ENCODE data around the gene STK39. TPM values are rescaled to one million over a fixed set of nuclear protein-coding genes. Genes with fewer than 3 reads are reported as not detected.

The STK39 gene
- total RNA-seq, 4 donors from 2014 or later, result 8.9 to 28.3 (median 14.5) TPM

GRCh38 chr2:167953776-167954175, 293.6 kb downstream of the STK39 start:
- DNase-seq (ENCODE audit: low spot score in 2 of 2), result no peak
- TF ChIP-seq, protein P1, sequence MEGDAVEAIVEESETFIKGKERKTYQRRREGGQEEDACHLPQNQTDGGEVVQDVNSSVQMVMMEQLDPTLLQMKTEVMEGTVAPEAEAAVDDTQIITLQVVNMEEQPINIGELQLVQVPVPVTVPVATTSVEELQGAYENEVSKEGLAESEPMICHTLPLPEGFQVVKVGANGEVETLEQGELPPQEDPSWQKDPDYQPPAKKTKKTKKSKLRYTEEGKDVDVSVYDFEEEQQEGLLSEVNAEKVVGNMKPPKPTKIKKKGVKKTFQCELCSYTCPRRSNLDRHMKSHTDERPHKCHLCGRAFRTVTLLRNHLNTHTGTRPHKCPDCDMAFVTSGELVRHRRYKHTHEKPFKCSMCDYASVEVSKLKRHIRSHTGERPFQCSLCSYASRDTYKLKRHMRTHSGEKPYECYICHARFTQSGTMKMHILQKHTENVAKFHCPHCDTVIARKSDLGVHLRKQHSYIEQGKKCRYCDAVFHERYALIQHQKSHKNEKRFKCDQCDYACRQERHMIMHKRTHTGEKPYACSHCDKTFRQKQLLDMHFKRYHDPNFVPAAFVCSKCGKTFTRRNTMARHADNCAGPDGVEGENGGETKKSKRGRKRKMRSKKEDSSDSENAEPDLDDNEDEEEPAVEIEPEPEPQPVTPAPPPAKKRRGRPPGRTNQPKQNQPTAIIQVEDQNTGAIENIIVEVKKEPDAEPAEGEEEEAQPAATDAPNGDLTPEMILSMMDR (IDR thresholded peaks at IDR 0.05), result no peak
- TF ChIP-seq POLR2A (IDR thresholded peaks at IDR 0.05), result no peak
- intact Hi-C loops (cut with DNase I; ENCODE audit: low total_unique reads), result no loop called here
- 59 to 62% methylated on average over 3 of the region's 3 CpGs for WGBS, 2 donors
- no peak overlapping the region for H3K4me3 ChIP-seq (ENCODE audit: low read depth, poor library complexity, severe bottlenecking)

DNA sequence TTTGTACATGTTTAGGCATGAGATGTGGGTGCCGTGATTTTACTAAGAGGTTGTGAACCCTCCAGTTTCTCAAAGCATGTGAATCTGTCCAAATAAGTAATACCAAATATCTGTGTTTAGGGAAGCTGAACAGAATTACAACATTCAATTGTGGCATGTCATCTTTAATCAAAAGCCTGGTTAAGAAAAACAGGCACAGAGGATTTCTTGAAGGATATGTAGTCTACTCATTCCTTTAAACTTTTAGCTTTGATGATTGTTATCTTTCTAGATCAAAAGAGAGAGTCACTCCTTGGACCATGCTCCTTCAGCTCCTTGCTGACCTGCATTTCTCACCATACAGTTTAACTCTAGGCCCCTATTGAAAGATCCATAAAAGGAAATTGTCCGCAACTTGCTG, 296.8 kb downstream of the STK39 start:
- no peak overlapping the region for H3K4me3 ChIP-seq (ENCODE audit: low read depth, poor library complexity, severe bottlenecking)
- no peak for TF ChIP-seq POLR2A (IDR thresholded peaks at IDR 0.05)
- WGBS, 2 donors, result 98% methylated on average over 2 of the region's 2 CpGs
- DNase-seq (ENCODE audit: low spot score in 2 of 2), result no peak
- intact Hi-C loops (cut with DNase I; ENCODE audit: low total_unique reads), result no loop called here

GRCh38 chr2:167946441-167946841, 301.0 kb downstream of the STK39 start:
- no peak for DNase-seq (ENCODE audit: low spot score in 2 of 2)
- no peak overlapping the region for H3K4me3 ChIP-seq (ENCODE audit: low read depth, poor library complexity, severe bottlenecking)
- TF ChIP-seq POLR2A (IDR thresholded peaks at IDR 0.05), result no peak
- TF ChIP-seq, protein P1 (IDR thresholded peaks at IDR 0.05), result no peak
- intact Hi-C loops (cut with DNase I; ENCODE audit: low total_unique reads), result no loop called here
- 72 to 83% methylated on average over 3 of the region's 3 CpGs for WGBS, 2 donors

- no peak for DNase-seq (ENCODE audit: low spot score in 2 of 2)
- H3K4me3 ChIP-seq (ENCODE audit: low read depth, poor library complexity, severe bottlenecking), result no peak overlapping the region
- TF ChIP-seq, protein P1 (IDR thresholded peaks at IDR 0.05), result no peak
- no peak for TF ChIP-seq POLR2A (IDR thresholded peaks at IDR 0.05)
- WGBS, 2 donors, result 82% methylated on average over 10 of the region's 10 CpGs
- intact Hi-C loops (cut with DNase I; ENCODE audit: low total_unique reads), result no loop called here
Observed at GRCh38 chr2:167945660-167946368, 301.6 kb downstream of the STK39 start.

DNA sequence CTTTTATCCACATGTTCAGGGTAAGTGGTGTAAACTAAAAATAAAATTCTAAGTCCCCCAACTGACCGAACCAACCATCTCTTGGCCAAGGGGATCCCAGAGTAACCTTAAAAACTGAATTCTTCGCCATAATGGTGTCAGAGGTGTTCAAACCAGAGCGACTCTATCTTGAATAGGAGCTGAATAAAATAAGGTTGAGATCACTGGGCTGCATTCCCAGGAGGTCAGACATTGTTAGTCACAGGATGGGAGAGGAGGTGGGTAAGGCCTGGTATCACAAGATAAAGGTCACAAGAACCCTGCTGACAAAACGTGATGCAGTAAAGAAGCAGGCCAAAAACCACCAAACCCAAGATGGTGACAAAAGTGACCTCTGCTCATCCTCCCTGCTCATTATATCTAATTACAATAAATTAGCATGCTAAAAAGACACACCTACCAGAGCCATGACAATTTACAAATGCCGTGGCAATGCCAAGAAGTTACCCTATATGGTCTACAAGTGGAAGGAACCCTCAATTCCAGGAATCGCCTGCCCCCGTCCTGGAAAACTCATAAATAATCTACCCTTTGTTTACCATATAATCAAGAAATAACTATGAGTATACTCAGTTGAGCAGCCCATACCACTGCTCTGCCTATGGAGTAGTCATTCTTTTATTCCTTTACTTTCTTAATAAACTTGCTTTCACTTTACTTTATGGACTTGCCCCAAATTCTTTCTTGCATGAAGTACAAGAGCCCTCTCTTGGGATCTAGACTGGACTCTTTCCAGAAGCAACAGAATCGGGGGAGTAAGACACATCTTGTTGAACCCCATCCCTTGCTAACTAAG, 302.4 kb downstream of the STK39 start:
- DNase-seq (ENCODE audit: low spot score in 2 of 2), result no peak
- no peak overlapping the region for H3K4me3 ChIP-seq (ENCODE audit: low read depth, poor library complexity, severe bottlenecking)
- no peak for TF ChIP-seq POLR2A (IDR thresholded peaks at IDR 0.05)
- TF ChIP-seq, protein P1 (IDR thresholded peaks at IDR 0.05), result no peak
- intact Hi-C loops (cut with DNase I; ENCODE audit: low total_unique reads), result no loop called here
- WGBS, 2 donors, result 78 to 79% methylated on average over 8 of the region's 8 CpGs

DNA sequence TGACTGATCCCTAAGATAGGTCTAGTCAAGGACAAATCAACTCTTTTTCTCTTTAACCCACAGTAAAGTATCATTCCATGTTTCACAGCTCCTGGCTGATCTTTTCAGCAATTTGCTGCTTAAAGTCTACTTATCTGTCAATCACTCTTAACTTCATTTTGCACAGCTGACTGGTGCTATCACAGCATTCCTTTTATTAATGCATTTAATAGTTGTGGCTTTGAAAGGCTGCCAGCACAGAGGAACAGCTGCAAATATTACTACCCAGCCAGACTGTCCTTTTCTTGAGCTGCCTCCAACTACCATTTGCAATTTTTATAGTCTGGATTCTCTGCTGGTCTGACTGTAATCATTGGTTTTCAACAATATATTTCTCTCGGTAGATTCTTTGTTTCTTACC, 303.5 kb downstream of the STK39 start:
- H3K4me3 ChIP-seq (ENCODE audit: low read depth, poor library complexity, severe bottlenecking), result no peak overlapping the region
- no peak for DNase-seq (ENCODE audit: low spot score in 2 of 2)
- no peak for TF ChIP-seq POLR2A (IDR thresholded peaks at IDR 0.05)
- TF ChIP-seq, protein P1 (IDR thresholded peaks at IDR 0.05), result no peak
- intact Hi-C loops (cut with DNase I; ENCODE audit: low total_unique reads), result no loop called here
- 55 to 72% methylated on average over 1 of the region's 1 CpG for WGBS, 2 donors

All from lower leg skin (tissue), 4 donors.